CD4-positive, alpha-beta T cell treated with Interleukin-4 for 1 hour (primary cell): ENCODE results near the gene MAPK11.

ENCODE experiments used
- DNase-seq, 2 donors: peaks; one replicate each; pipeline ENCODE4 v3.0.0-alpha.2; 2020 to 2022

Gene MAPK11

GRCh38 chr22:50246242-50247175, 23.7 kb downstream of the MAPK11 start:
- DNase-seq = no peak

GRCh38 chr22:50245214-50246072, 24.7 kb downstream of the MAPK11 start:
- DNase-seq = no peak

GRCh38 chr22:50244420-50245213, 25.6 kb downstream of the MAPK11 start, which contains the start of gene TUBGCP6:
TUBGCP6 (minus strand) TSS chr22:50245023; CDS start chr22:50244459, 564 bp downstream.
- DNase-seq = peak; percentile 90 to 91

- DNase-seq = no peak
Observed at GRCh38 chr22:50243685-50244419, 26.3 kb downstream of the MAPK11 start.

- no peak for DNase-seq
Observed at GRCh38 chr22:50242406-50242949, 27.7 kb downstream of the MAPK11 start.

GRCh38 chr22:50238755-50239154, 31.4 kb downstream of the MAPK11 start:
- no peak for DNase-seq

GRCh38 chr22:50236731-50237409, 33.3 kb downstream of the MAPK11 start:
- no peak for DNase-seq

- no peak for DNase-seq
Observed at GRCh38 chr22:50233223-50233622, 37.0 kb downstream of the MAPK11 start.

GRCh38 chr22:50232481-50233151, 37.6 kb downstream of the MAPK11 start:
- DNase-seq = no peak

GRCh38 chr22:50229370-50229769, 40.8 kb downstream of the MAPK11 start:
- DNase-seq = no peak

- DNase-seq = no peak
Observed at GRCh38 chr22:50228366-50228765, 41.8 kb downstream of the MAPK11 start.

- no peak for DNase-seq
Observed at GRCh38 chr22:50227579-50228215, 42.5 kb downstream of the MAPK11 start.

GRCh38 chr22:50226875-50227165, 43.4 kb downstream of the MAPK11 start:
- no peak for DNase-seq

- DNase-seq = no peak
Observed at GRCh38 chr22:50226063-50226874, 43.9 kb downstream of the MAPK11 start.

GRCh38 chr22:50225200-50225969, 44.8 kb downstream of the MAPK11 start:
- DNase-seq = no peak

GRCh38 chr22:50224071-50224470, 46.1 kb downstream of the MAPK11 start:
- no peak for DNase-seq

GRCh38 chr22:50222508-50222907, 47.7 kb downstream of the MAPK11 start:
- no peak for DNase-seq
